Measurements from ENCODE around the gene SARS2. TPM values are rescaled to one million over a fixed set of nuclear protein-coding genes. Genes with fewer than 3 reads are reported as not detected.

Gene SARS2
- total RNA-seq, 4 donors from 2014 or later, result 12.7 to 21.6 (median 15.8) TPM

GRCh38 chr19:38920602-38921419 lies 9.8 kb downstream of the SARS2 start:
- no peak overlapping the region for H3K27ac ChIP-seq
- WGBS, 2 donors, result 66 to 74% methylated on average over 11 of the region's 14 CpGs
- H3K36me3 ChIP-seq, result peaks cover 0 to 47% (median 0%) of the 10 kb centered on the region in 3 donors
- no peaks in the 10 kb centered on the region for H3K9me3 ChIP-seq
- TF ChIP-seq EP300 (IDR thresholded peaks at IDR 0.05) (no peak), POLR2A (IDR thresholded peaks at IDR 0.05) (no peak), CTCF (IDR thresholded peaks at IDR 0.05) (no peak)
- no peaks in the 10 kb centered on the region for H3K4me1 ChIP-seq
- DNase-seq (ENCODE audit: low spot score in 2 of 2), result no peak
- H3K27me3 ChIP-seq, result no peaks in the 10 kb centered on the region
- no peak overlapping the region for H3K4me3 ChIP-seq

GRCh38 chr19:38919837-38920601 lies 10.5 kb downstream of the SARS2 start:
- TF ChIP-seq POLR2A (IDR thresholded peaks at IDR 0.05) (no peak), EP300 (IDR thresholded peaks at IDR 0.05) (no peak), CTCF (IDR thresholded peaks at IDR 0.05) (no peak)
- peaks cover 0 to 47% (median 0%) of the 10 kb centered on the region in 3 donors for H3K36me3 ChIP-seq
- no peaks in the 10 kb centered on the region for H3K9me3 ChIP-seq
- no peaks in the 10 kb centered on the region for H3K4me1 ChIP-seq
- 60 to 62% methylated on average over 21 of the region's 21 CpGs for WGBS, 2 donors
- H3K4me3 ChIP-seq, result no peak overlapping the region
- H3K27ac ChIP-seq, result no peak overlapping the region
- no peaks in the 10 kb centered on the region for H3K27me3 ChIP-seq
- no peak for DNase-seq (ENCODE audit: low spot score in 2 of 2)

- Histone ChIP-seq H3K36me3 (peaks cover 0 to 37% (median 0%) of the 10 kb centered on the region in 3 donors), H3K4me3 (no peak overlapping the region), H3K4me1 (no peaks in the 10 kb centered on the region), H3K9me3 (no peaks in the 10 kb centered on the region), H3K27me3 (no peaks in the 10 kb centered on the region), H3K27ac (no peak overlapping the region)
- 86 to 95% methylated on average over 8 to 10 of the region's 10 CpGs for WGBS, 2 donors
- TF ChIP-seq CTCF (IDR thresholded peaks at IDR 0.05), result no peak
- TF ChIP-seq POLR2A (IDR thresholded peaks at IDR 0.05), result no peak
- TF ChIP-seq EP300 (IDR thresholded peaks at IDR 0.05), result no peak
- no peak for DNase-seq (ENCODE audit: low spot score in 2 of 2)
Measured at GRCh38 chr19:38918526-38918925, 12.0 kb downstream of the SARS2 start.

GRCh38 chr19:38917921-38918491 lies 12.6 kb downstream of the SARS2 start:
- H3K9me3 ChIP-seq, result no peaks in the 10 kb centered on the region
- no peak overlapping the region for H3K27ac ChIP-seq
- WGBS, 2 donors, result 80 to 86% methylated on average over 11 to 12 of the region's 13 CpGs
- DNase-seq (ENCODE audit: low spot score in 2 of 2), result no peak
- no peak overlapping the region for H3K4me3 ChIP-seq
- H3K36me3 ChIP-seq, result peaks cover 0 to 35% (median 0%) of the 10 kb centered on the region in 3 donors
- no peak for TF ChIP-seq EP300 (IDR thresholded peaks at IDR 0.05)
- TF ChIP-seq CTCF (IDR thresholded peaks at IDR 0.05), result no peak
- no peak for TF ChIP-seq POLR2A (IDR thresholded peaks at IDR 0.05)
- H3K4me1 ChIP-seq, result no peaks in the 10 kb centered on the region
- H3K27me3 ChIP-seq, result no peaks in the 10 kb centered on the region

Data from tibial nerve (tissue), 4 donors.